ENCODE results near the gene TSHZ1. TPM values are rescaled to one million over a fixed set of nuclear protein-coding genes. Genes with fewer than 3 reads are reported as not detected.

Gene TSHZ1
- total and polyA plus RNA-seq, 8 donors: 13.3 to 38.5 (median 31.7) TPM

GRCh38 chr18:75221397-75221796, 10.8 kb downstream of the TSHZ1 start:
- no peak overlapping the region for H3K27ac ChIP-seq
- H3K4me3 ChIP-seq: no peak overlapping the region
- peaks cover 0 to 39% of the 10 kb centered on the region in 2 donors for H3K4me1 ChIP-seq
- TF ChIP-seq CTCF (IDR thresholded peaks at IDR 0.05): no peak
- H3K36me3 ChIP-seq: no peaks in the 10 kb centered on the region
- ATAC-seq (no peak), DNase-seq (no peak)
- intact Hi-C loops (cut with DNase I): no loop called here
- no peaks in the 10 kb centered on the region for H3K27me3 ChIP-seq
- no peaks in the 10 kb centered on the region for H3K9me3 ChIP-seq

GRCh38 chr18:75221897-75222296, 11.3 kb downstream of the TSHZ1 start:
- no peaks in the 10 kb centered on the region for H3K27me3 ChIP-seq
- no peak for DNase-seq
- intact Hi-C loops (cut with DNase I): no loop called here
- H3K27ac ChIP-seq: no peak overlapping the region
- H3K4me3 ChIP-seq: no peak overlapping the region
- no peaks in the 10 kb centered on the region for H3K9me3 ChIP-seq
- no peak for ATAC-seq
- H3K36me3 ChIP-seq: no peaks in the 10 kb centered on the region
- peaks cover 5 to 41% of the 10 kb centered on the region in 2 donors for H3K4me1 ChIP-seq
- no peak for TF ChIP-seq CTCF (IDR thresholded peaks at IDR 0.05)

- no peak overlapping the region for H3K27ac ChIP-seq
- no peaks in the 10 kb centered on the region for H3K36me3 ChIP-seq
- no peak overlapping the region for H3K4me3 ChIP-seq
- TF ChIP-seq CTCF (IDR thresholded peaks at IDR 0.05): no peak
- H3K4me1 ChIP-seq: peaks cover 10 to 46% of the 10 kb centered on the region in 2 donors
- intact Hi-C loops (cut with DNase I): no loop called here
- DNase-seq: no peak
- no peaks in the 10 kb centered on the region for H3K9me3 ChIP-seq
- no peaks in the 10 kb centered on the region for H3K27me3 ChIP-seq
- ATAC-seq: no peak
Observed at GRCh38 chr18:75222407-75222806, 11.8 kb downstream of the TSHZ1 start.

- Histone ChIP-seq H3K9me3 (no peaks in the 10 kb centered on the region), H3K27me3 (no peaks in the 10 kb centered on the region), H3K4me3 (no peak overlapping the region), H3K36me3 (no peaks in the 10 kb centered on the region), H3K27ac (no peak overlapping the region), H3K4me1 (peaks cover 11 to 51% of the 10 kb centered on the region in 2 donors)
- intact Hi-C loops (cut with DNase I): no loop called here
- DNase-seq: no peak
- ATAC-seq: no peak
- TF ChIP-seq CTCF (IDR thresholded peaks at IDR 0.05): no peak
Observed at GRCh38 chr18:75223687-75224347, 13.2 kb downstream of the TSHZ1 start.

GRCh38 chr18:75226286-75226955, 15.8 kb downstream of the TSHZ1 start:
- Histone ChIP-seq H3K36me3 (no peaks in the 10 kb centered on the region), H3K4me3 (no peak overlapping the region), H3K27me3 (no peaks in the 10 kb centered on the region), H3K9me3 (no peaks in the 10 kb centered on the region), H3K27ac (peak overlapping the region; percentile 0 to 24), H3K4me1 (peaks cover 11 to 65% of the 10 kb centered on the region in 2 donors)
- DNase-seq: no peak
- ATAC-seq: peak; percentile 44
- TF ChIP-seq CTCF (IDR thresholded peaks at IDR 0.05): no peak
- intact Hi-C loops (cut with DNase I): no loop called here

Data from left lung (tissue), 10 donors.